Mesodermal cell (in vitro differentiated cells): Measurements from ENCODE around the gene SHOC2.

ENCODE experiments used
- H3K27ac ChIP-seq: 2 replicates; pipeline ENCODE4 v1.7.0; 2013; ENCODE audit warnings: mild to moderate bottlenecking, low read depth, low read length, moderate library complexity; ENCODE audit not compliant: severe bottlenecking
- H3K36me3 ChIP-seq: 2 replicates; pipeline ENCODE4 v1.7.1; 2013; ENCODE audit warnings: mild to moderate bottlenecking, low read length, moderate library complexity; ENCODE audit not compliant: control insufficient read depth, insufficient read depth
- H3K4me1 ChIP-seq: one replicate; pipeline ENCODE4 v1.7.1; 2013; ENCODE audit warnings: mild to moderate bottlenecking, low read length; ENCODE audit not compliant: insufficient read depth, control insufficient read depth, poor library complexity, severe bottlenecking
- H3K4me3 ChIP-seq: 2 replicates; pipeline ENCODE4 v1.7.0; 2013; ENCODE audit warnings: low read length, control low read depth, mild to moderate bottlenecking; ENCODE audit not compliant: insufficient read depth, poor library complexity, severe bottlenecking; ENCODE audit errors: extremely low read depth
- H3K9me3 ChIP-seq: 2 replicates; pipeline ENCODE4 v1.7.1; 2013; ENCODE audit warnings: mild to moderate bottlenecking, low read length, moderate library complexity; ENCODE audit not compliant: control insufficient read depth
- WGBS, 2 experiments: methylation state at CpG; one replicate each; pipeline ENCODE4 v1.1.5; 2013; ENCODE audit warnings: missing lambda C conversion rate in 2 of 2; ENCODE audit not compliant: insufficient coverage in 2 of 2; 5-methylcytosine and 5-hydroxymethylcytosine counted together

SHOC2 gene

DNA sequence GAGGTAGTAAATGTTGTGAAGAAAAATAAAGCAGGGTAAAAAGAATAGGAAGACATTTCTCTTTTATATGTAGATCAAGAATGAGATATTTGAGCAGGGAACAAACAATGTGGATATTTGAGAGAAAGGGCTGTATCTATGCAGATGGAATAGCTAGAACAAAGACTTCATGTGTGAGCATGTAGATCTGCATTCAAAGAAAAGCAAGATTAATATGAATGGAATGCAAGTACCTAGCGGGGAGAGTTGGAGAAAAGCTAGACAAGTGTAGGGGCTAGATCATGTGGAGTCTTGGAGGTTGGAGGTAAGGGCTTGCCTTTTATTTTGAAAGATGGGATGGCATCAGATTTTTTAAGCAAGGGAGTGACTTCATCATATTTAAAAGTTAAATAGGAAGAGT lies 27.1 kb downstream of the SHOC2 start:
- Histone ChIP-seq H3K36me3 (peaks cover 17% of the 10 kb centered on the region), H3K4me1 (peaks cover 10% of the 10 kb centered on the region), H3K9me3 (no peaks in the 10 kb centered on the region), H3K4me3 (no peak overlapping the region), H3K27ac (no peak overlapping the region)
- WGBS, 2 experiments, result 88 to 100% methylated on average over 1 of the region's 1 CpG

DNA sequence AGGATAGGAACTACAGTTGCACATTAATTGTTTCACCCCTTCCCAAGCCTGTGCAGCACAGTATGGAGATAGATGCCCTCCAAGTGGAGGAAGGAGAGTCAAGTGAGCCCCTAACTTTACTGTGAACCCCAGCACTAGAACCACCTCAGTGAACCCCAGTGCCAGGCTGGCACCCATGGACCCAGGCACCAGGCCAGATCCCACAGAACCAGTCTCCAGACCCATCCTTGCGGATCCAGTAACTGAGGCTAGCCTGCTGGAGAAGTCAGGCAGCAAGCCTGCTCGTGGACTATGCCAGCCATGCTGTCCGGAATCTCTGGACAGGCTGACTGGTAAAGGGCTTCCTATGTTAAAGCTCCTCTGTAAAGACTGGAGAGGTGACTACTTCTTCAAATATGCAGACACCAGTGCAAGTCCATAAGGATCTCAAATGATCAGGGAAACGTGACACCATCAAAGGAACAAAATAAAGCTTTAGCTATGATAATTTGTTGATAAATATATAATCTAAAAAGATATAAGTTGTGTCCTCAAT lies 27.7 kb downstream of the SHOC2 start:
- H3K4me1 ChIP-seq, result peaks cover 10% of the 10 kb centered on the region
- H3K27ac ChIP-seq, result no peak overlapping the region
- H3K9me3 ChIP-seq, result no peaks in the 10 kb centered on the region
- H3K36me3 ChIP-seq, result peaks cover 21% of the 10 kb centered on the region
- 69 to 86% methylated on average over 3 of the region's 4 CpGs for WGBS, 2 experiments
- H3K4me3 ChIP-seq, result no peak overlapping the region

DNA sequence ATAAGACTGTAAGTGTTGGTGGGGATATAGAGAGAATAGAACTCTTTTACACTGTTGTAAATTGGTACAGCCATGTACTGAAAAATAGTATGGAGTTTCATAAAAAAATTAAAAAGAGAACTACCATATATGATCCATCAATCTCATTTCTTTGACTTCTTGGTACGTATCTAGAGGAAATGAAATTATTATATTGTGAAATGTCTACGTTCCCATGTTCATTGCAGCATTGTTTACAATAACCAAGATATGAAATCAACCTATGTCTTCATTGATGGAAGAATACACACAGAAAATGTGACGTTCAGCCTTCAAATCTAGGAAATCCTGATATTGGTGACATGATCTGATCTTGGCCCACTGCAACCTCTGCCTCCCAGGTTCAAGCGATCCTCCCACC lies 32.0 kb downstream of the SHOC2 start:
- Histone ChIP-seq H3K4me3 (no peak overlapping the region), H3K4me1 (peaks cover 7% of the 10 kb centered on the region), H3K27ac (no peak overlapping the region), H3K36me3 (peaks cover 14% of the 10 kb centered on the region), H3K9me3 (no peaks in the 10 kb centered on the region)
- 85 to 100% methylated on average over 2 of the region's 4 CpGs for WGBS, 2 experiments

DNA sequence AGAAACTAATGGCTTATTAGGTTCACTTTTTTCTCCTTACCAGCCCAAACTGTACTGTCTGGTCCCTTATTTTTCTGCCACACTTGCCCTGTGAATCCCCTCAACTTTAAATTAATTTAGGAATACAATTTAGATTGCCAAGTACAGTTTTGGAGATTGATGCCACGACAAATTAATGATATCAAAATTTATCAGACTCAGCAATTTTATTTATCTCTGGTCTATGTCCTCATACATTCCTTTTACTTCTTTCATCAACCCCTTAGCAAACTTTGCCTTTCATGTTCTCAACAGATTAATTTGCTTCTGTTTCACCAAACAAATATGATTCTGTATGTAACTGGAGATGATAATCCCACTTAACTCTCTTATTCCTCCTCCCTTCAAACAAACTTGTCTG lies 38.2 kb downstream of the SHOC2 start:
- 100% methylated on average over 1 of the region's 1 CpG; no CpG with 5 or more reads in 1 of the 2 experiments for WGBS, 2 experiments
- Histone ChIP-seq H3K27ac (no peak overlapping the region), H3K4me3 (no peak overlapping the region), H3K9me3 (no peaks in the 10 kb centered on the region), H3K4me1 (no peaks in the 10 kb centered on the region), H3K36me3 (no peaks in the 10 kb centered on the region)

DNA sequence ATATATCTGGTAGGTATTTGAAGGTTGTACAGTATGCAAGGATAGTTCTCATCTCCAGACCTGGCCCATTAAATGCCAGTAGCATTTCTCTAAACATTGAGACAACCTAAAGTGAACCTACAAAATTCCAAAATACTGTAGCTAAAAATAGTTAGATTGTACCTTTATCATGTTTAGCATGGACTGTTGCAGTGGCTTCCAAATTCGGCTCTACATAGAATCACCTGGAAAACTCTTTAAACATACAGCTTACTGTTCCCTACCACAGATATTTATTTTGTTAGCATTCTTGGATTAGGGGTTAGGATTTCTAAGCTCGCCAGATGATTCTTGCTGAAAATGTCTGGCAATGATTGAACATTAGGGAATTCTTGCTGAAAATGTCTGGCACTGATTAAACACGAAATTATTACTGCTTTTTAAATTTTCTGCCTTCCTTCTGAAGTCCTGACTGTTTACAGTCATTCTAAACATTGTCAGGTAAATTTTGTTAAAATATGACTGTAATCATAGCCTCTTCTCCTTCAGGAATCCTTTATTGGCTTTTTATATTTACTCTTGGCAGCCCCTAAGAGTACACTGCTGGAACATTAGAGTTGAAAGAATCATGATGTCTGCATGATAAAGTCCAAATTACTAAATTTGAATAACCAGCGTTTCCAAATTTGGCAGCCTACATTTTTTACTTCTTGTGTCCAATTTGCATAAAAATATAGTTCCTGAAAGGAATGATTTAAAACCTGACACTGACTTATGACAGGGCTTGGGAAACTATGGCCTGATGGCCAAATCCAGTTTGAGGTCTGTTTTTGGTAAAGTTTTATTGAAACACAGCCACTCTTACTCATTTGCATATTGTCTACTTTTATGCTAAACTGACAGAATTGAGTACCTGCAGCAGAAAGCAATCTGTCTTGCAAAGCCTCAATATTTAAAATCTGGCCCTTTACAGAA lies 40.3 kb downstream of the SHOC2 start:
- no peak overlapping the region for H3K4me3 ChIP-seq
- H3K27ac ChIP-seq, result no peak overlapping the region
- no peaks in the 10 kb centered on the region for H3K9me3 ChIP-seq
- WGBS, 2 experiments, result 100% methylated on average over 1 of the region's 4 CpGs; no CpG with 5 or more reads in 1 of the 2 experiments
- no peaks in the 10 kb centered on the region for H3K4me1 ChIP-seq
- no peaks in the 10 kb centered on the region for H3K36me3 ChIP-seq

DNA sequence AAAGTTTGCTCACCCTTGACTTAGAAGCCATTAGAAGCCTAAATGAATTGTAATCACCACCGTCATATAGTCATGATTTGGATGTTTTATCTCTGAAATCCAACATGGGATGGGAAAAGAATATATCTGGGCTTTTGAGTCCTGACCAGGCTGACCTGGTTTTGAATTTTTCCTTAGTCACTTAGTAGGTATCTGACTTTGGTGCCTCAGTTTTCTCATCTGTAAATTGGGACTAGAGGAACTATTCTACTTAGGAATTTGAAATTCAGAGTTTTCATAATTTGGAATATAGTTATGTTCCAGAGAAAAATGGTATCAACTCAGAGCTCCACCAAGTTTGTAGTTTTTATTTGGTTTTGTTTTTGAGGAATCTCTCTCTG lies 40.9 kb downstream of the SHOC2 start:
- H3K27ac ChIP-seq, result no peak overlapping the region
- H3K4me3 ChIP-seq, result no peak overlapping the region
- WGBS, 2 experiments, result no CpG with 5 or more reads among the region's 1 CpG
- H3K4me1 ChIP-seq, result no peaks in the 10 kb centered on the region
- no peaks in the 10 kb centered on the region for H3K9me3 ChIP-seq
- no peaks in the 10 kb centered on the region for H3K36me3 ChIP-seq

DNA sequence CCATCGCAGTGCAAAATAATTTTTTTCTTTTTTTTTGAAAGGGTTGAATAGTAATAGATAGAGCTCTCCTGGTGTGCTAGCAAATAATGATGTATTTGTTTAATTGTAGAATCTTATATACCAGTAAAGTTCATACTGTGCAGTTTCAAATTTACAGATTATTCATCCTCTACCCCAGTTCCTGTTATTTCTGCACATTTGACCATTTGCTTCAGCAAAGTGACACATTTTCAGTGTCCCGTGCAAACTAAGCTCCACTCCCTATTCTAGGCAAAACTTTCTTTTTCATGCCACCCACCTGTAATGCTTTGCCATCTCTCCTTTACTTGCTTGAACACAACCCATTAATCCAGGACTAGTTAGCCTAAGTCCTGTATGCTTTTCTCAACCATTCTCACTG lies 43.0 kb downstream of the SHOC2 start:
- no peaks in the 10 kb centered on the region for H3K36me3 ChIP-seq
- no peak overlapping the region for H3K27ac ChIP-seq
- no peak overlapping the region for H3K4me3 ChIP-seq
- H3K9me3 ChIP-seq, result no peaks in the 10 kb centered on the region
- 88 to 100% methylated on average over 1 of the region's 2 CpGs for WGBS, 2 experiments
- H3K4me1 ChIP-seq, result no peaks in the 10 kb centered on the region

DNA sequence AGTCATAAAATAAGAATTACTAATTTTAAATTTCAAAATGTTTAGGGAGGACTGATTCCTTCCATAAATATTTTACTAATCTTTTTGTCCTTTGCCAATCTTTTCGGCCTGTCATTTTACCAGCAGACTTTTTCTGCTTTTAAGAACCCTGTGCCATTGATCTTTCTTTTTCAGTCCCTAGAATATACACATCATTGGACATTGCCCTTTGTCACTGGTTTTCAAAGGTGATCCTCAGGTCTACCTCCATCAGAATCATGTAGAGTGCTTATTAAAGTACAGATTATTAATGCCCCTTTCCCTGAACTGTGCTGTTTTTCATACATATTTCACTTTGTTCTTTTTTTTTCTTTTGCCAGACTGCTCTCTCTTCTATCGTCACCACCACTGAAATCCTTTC lies 43.8 kb downstream of the SHOC2 start:
- Histone ChIP-seq H3K4me1 (no peaks in the 10 kb centered on the region), H3K36me3 (no peaks in the 10 kb centered on the region), H3K9me3 (no peaks in the 10 kb centered on the region), H3K27ac (no peak overlapping the region), H3K4me3 (no peak overlapping the region)
- WGBS, 2 experiments, result 100% methylated on average over 1 of the region's 2 CpGs

DNA sequence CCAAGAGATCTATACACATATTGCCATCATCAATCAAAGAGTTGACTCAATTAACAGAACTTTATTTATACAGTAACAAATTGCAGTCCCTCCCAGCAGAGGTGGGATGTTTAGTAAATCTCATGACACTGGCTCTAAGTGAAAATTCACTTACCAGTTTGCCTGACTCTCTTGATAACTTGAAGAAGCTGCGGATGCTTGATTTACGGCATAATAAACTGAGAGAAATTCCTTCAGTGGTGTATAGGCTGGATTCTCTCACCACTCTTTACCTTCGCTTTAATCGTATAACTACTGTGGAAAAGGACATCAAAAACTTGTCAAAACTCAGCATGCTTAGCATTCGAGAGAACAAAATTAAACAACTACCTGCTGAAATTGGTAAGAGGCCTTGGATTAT lies 45.3 kb downstream of the SHOC2 start:
- no peaks in the 10 kb centered on the region for H3K4me1 ChIP-seq
- no peak overlapping the region for H3K4me3 ChIP-seq
- no peaks in the 10 kb centered on the region for H3K36me3 ChIP-seq
- H3K9me3 ChIP-seq, result no peaks in the 10 kb centered on the region
- 79 to 100% methylated on average over 2 to 4 of the region's 5 CpGs for WGBS, 2 experiments
- no peak overlapping the region for H3K27ac ChIP-seq

DNA sequence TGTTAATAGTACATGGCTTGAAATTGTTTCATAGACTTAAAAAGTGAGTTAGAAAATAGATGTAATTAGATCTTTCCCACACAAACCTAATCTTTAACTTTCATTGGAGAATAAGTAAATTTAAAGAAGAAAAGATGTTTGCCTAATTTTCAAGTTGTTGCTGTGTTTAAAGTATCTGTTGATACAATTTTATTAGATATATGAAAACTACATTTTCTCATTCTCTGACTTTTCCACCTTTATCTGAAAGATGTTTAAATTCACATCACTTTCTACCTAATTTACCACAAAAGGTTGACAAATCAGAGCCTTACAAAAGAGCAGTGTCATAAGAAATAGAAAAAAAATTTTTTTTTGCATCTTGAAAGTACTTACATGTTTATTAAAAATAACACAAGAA lies 45.8 kb downstream of the SHOC2 start:
- Histone ChIP-seq H3K9me3 (no peaks in the 10 kb centered on the region), H3K4me3 (no peak overlapping the region), H3K36me3 (no peaks in the 10 kb centered on the region), H3K4me1 (no peaks in the 10 kb centered on the region), H3K27ac (no peak overlapping the region)

DNA sequence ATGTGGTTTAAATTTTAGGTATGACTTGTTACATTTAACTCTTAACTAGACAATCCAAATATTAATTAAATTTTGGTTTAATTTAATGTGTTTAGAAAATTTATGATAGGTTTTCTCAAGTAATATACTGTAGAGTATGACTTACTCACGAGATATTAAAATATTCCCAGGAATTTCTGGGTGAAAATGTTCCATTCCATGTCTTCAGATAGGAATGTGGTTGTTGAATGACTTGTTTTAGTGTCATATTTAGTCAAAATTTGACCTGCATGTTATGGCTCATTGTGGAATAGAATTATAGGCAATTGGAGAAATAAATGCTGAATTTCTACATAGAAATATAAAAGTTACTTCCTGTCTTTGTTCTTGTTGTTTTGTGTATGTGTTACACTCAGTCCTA lies 46.7 kb downstream of the SHOC2 start:
- no peak overlapping the region for H3K27ac ChIP-seq
- H3K4me1 ChIP-seq, result no peaks in the 10 kb centered on the region
- WGBS, 2 experiments, result no CpG with 5 or more reads among the region's 1 CpG
- H3K9me3 ChIP-seq, result no peaks in the 10 kb centered on the region
- H3K4me3 ChIP-seq, result no peak overlapping the region
- no peaks in the 10 kb centered on the region for H3K36me3 ChIP-seq
